ENCODE data around the gene AUP1. TPM values are rescaled to one million over a fixed set of nuclear protein-coding genes. Genes with fewer than 3 reads are reported as not detected.

The AUP1 gene
- total and polyA plus RNA-seq, 9 of the 15 experiments (the other 6 are each of a cell fraction or from before 2014, with no cell fraction given) = 70.7 to 245 (median 165) TPM

DNA sequence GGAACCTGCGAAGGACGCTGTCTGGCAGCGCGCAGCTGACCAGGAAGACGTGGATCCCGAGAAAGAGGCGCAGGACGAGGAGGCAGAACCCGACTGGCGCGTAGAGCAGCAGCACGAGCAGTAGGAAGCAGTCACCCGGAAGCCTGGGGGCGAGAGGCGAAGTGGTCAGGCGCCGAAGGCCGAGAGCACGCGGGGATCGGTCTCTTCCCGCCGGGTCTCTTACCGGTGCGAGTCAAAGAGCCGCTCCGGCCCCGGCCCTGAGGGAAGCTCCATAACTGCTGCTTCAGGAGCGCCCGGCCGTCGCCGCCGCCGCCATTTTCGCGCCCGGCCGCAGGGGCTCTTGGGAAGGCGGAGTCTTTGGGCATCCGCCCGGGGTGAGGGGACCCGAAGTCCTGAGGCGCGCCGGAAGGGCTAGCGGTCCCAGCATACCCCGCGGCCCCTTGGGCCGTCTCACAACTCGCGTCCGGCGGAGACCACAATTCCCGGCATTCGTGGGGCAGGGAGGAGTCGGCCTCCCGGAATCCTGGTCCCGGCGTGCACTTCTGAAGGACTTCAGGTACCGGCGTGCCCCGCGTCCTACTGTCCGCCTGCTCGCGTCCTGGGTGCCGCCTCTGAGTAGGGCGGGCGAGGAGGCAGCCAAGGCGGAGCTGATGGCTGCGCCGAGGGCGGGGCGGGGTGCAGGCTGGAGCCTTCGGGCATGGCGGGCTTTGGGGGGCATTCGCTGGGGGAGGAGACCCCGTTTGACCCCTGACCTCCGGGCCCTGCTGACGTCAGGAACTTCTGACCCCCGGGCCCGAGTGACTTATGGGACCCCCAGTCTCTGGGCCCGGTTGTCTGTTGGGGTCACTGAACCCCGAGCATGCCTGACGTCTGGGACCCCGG, at the start of gene AUP1, which contains the start of gene HTRA2 (continued):
- TF ChIP-seq, protein P1, sequence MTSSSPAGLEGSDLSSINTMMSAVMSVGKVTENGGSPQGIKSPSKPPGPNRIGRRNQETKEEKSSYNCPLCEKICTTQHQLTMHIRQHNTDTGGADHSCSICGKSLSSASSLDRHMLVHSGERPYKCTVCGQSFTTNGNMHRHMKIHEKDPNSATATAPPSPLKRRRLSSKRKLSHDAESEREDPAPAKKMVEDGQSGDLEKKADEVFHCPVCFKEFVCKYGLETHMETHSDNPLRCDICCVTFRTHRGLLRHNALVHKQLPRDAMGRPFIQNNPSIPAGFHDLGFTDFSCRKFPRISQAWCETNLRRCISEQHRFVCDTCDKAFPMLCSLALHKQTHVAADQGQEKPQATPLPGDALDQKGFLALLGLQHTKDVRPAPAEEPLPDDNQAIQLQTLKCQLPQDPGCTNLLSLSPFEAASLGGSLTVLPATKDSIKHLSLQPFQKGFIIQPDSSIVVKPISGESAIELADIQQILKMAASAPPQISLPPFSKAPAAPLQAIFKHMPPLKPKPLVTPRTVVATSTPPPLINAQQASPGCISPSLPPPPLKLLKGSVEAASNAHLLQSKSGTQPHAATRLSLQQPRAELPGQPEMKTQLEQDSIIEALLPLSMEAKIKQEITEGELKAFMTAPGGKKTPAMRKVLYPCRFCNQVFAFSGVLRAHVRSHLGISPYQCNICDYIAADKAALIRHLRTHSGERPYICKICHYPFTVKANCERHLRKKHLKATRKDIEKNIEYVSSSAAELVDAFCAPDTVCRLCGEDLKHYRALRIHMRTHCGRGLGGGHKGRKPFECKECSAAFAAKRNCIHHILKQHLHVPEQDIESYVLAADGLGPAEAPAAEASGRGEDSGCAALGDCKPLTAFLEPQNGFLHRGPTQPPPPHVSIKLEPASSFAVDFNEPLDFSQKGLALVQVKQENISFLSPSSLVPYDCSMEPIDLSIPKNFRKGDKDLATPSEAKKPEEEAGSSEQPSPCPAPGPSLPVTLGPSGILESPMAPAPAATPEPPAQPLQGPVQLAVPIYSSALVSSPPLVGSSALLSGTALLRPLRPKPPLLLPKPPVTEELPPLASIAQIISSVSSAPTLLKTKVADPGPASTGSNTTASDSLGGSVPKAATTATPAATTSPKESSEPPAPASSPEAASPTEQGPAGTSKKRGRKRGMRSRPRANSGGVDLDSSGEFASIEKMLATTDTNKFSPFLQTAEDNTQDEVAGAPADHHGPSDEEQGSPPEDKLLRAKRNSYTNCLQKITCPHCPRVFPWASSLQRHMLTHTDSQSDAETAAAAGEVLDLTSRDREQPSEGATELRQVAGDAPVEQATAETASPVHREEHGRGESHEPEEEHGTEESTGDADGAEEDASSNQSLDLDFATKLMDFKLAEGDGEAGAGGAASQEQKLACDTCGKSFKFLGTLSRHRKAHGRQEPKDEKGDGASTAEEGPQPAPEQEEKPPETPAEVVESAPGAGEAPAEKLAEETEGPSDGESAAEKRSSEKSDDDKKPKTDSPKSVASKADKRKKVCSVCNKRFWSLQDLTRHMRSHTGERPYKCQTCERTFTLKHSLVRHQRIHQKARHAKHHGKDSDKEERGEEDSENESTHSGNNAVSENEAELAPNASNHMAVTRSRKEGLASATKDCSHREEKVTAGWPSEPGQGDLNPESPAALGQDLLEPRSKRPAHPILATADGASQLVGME (CRISPR knock-in tag; IDR thresholded peaks at IDR 0.05) = no peak
- TF ChIP-seq ZNF778 (CRISPR knock-in tag; IDR thresholded peaks at IDR 0.05) = no peak
- TF ChIP-seq ZNF79 (CRISPR knock-in tag; IDR thresholded peaks at IDR 0.05; ENCODE audit: low read depth) = no peak
- 0 out of 2 replicates have a peak, but pooled peaks have one; percentile 1 for TF ChIP-seq ZNF232 (CRISPR knock-in tag; IDR thresholded peaks at IDR 0.05)
- TF ChIP-seq EP400 (IDR thresholded peaks at IDR 0.05) = peak; percentile 90
- TF ChIP-seq HNRNPH1 (optimal IDR thresholded peaks at IDR 0.05; ENCODE audit: low read depth, low read length) = no peak
- no peak for TF ChIP-seq HDAC6 (IDR thresholded peaks at IDR 0.05; ENCODE audit: low read depth, low read length)
- no peak for TF ChIP-seq DPF2 (IDR thresholded peaks at IDR 0.05)
- TF ChIP-seq KDM5B (IDR thresholded peaks at IDR 0.05; ENCODE audit: insufficient replicate concordance, low read depth, low read length) = peak; percentile 81
- TF ChIP-seq ZNF324 (CRISPR knock-in tag; IDR thresholded peaks at IDR 0.05) = no peak
- no peak for TF ChIP-seq KHSRP (IDR thresholded peaks at IDR 0.05)
- no peak; the same call in 1 of the 2 replicates for TF ChIP-seq CBFB (CRISPR knock-in tag; IDR thresholded peaks at IDR 0.05)
- TF ChIP-seq NELFE (IDR thresholded peaks at IDR 0.05; ENCODE audit: insufficient read depth, insufficient read length) = no peak
- TF ChIP-seq ZNF699 (CRISPR knock-in tag; IDR thresholded peaks at IDR 0.05; ENCODE audit: insufficient replicate concordance) = no peak
- TF ChIP-seq CBFA2T2 (conservative IDR thresholded peaks at IDR 0.05) = no peak
- TF ChIP-seq GATAD2B (IDR thresholded peaks at IDR 0.05; ENCODE audit: borderline replicate concordance) = no peak
- no peak for TF ChIP-seq ZNF3 (CRISPR knock-in tag; IDR thresholded peaks at IDR 0.05)
- TF ChIP-seq, protein P2, sequence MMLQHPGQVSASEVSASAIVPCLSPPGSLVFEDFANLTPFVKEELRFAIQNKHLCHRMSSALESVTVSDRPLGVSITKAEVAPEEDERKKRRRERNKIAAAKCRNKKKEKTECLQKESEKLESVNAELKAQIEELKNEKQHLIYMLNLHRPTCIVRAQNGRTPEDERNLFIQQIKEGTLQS (IDR thresholded peaks at IDR 0.05) = no peak
- TF ChIP-seq, protein P2 (CRISPR knock-in tag; conservative IDR thresholded peaks at IDR 0.05) = no peak

All from K562 (cell line).